H1 (cell line): ENCODE measurements around the gene EIF3B. TPM values are rescaled to one million over a fixed set of nuclear protein-coding genes. Genes with fewer than 3 reads are reported as not detected.

Experiments
- CTCF ChIA-PET: fragments of 300-600 bp; sonication (Branson Sonifier 250); formaldehyde crosslinking; loops from one replicate; lab custom pipeline; 2021; ENCODE audit not compliant: partially characterized antibody; lab: Charles Lee
- POLR2A ChIA-PET: fragments of 300-600 bp; sonication (Branson Sonifier 250); formaldehyde crosslinking; loops from one replicate; lab custom pipeline; 2021; ENCODE audit warnings: inconsistent platforms; ENCODE audit not compliant: partially characterized antibody; lab: Charles Lee
- DNase-seq, 2 experiments: peaks; one replicate each; pipeline versions ENCODE4 v3.0.0 to v3.0.0-alpha.2; 2010 to 2022; ENCODE audit warnings: low spot score in 2 of 2, low read depth in 1 of 2, mixed read lengths in 1 of 2
- FAIRE-seq: peaks from 2 replicates; lab custom pipeline; 2011; peaks lifted over from hg19 to GRCh38; lab: Jason Lieb, UNC
- H2AFZ ChIP-seq: 2 replicates; pipeline ENCODE4 v1.8.1; 2012; ENCODE audit warnings: low read length, inconsistent platforms
- H2AK5ac ChIP-seq: 2 replicates; pipeline ENCODE4 v1.6.1; 2013; ENCODE audit warnings: low read depth, low read length
- H2BK120ac ChIP-seq: replicated peaks from 2 replicates; pipeline ENCODE3; 2013; ENCODE audit warnings: low read depth, low read length, inconsistent platforms
- H2BK12ac ChIP-seq: 2 replicates; pipeline ENCODE4 v1.6.1; 2013; ENCODE audit warnings: low read depth, low read length
- H2BK15ac ChIP-seq: 2 replicates; pipeline ENCODE4 v1.6.1; 2013; ENCODE audit warnings: low read length
- H2BK20ac ChIP-seq: 2 replicates; pipeline ENCODE4 v1.6.1; 2013; ENCODE audit warnings: low read length
- H2BK5ac ChIP-seq: 2 replicates; pipeline ENCODE4 v1.6.1; 2013; ENCODE audit warnings: low read depth, low read length
- H3K14ac ChIP-seq: 2 replicates; pipeline ENCODE4 v1.6.1; 2013; ENCODE audit warnings: inconsistent platforms; ENCODE audit not compliant: insufficient read length
- H3K18ac ChIP-seq: 2 replicates; pipeline ENCODE4 v1.6.1; 2013; ENCODE audit warnings: low read length; ENCODE audit errors: extremely low read depth
- H3K23ac ChIP-seq: 2 replicates; pipeline ENCODE4 v1.6.1; 2013; ENCODE audit warnings: inconsistent platforms; ENCODE audit not compliant: insufficient read length
- H3K23me2 ChIP-seq: 2 replicates; pipeline ENCODE4 v1.6.1; 2013; ENCODE audit warnings: low read depth, low read length
- H3K27ac ChIP-seq: 2 replicates; pipeline ENCODE4 v1.6.1; 2011; ENCODE audit warnings: low read depth, low read length, inconsistent platforms
- H3K27me3 ChIP-seq, 4 experiments: replicated peaks in 1 of 4; 1 replicate in 1 of 4; 2 replicates in 3 of 4; pipeline versions ENCODE4 v1.6.1 to v1.8.1; 2011 to 2013; ENCODE audit warnings: low read length in 3 of 4, mild to moderate bottlenecking in 3 of 4, inconsistent platforms in 2 of 4, mixed read lengths in 2 of 4, moderate library complexity in 1 of 4; ENCODE audit not compliant: control insufficient read depth in 3 of 4, insufficient read depth in 3 of 4; ENCODE audit errors: extremely low read depth in 1 of 4
- H3K36me3 ChIP-seq, 4 experiments: 2 replicates each; pipeline versions ENCODE4 v1.6.1 to v1.8.1; 2011 to 2013; ENCODE audit warnings: mild to moderate bottlenecking in 4 of 4, low read length in 3 of 4, moderate library complexity in 2 of 4, control low read depth in 1 of 4, inconsistent platforms in 1 of 4; ENCODE audit not compliant: insufficient read depth in 4 of 4, control insufficient read depth in 2 of 4
- H3K4ac ChIP-seq: replicated peaks from 2 replicates; pipeline ENCODE3; 2013; ENCODE audit warnings: low read length, low read depth, mixed read lengths, inconsistent platforms; ENCODE audit not compliant: insufficient read length
- H3K4me1 ChIP-seq, 4 experiments: replicated peaks in 1 of 4; 1 replicate in 1 of 4; 2 replicates in 3 of 4; pipeline versions ENCODE4 v1.6.1 to v1.8.1; 2011 to 2013; ENCODE audit warnings: low read length in 3 of 4, inconsistent platforms in 2 of 4, mixed read lengths in 1 of 4; ENCODE audit not compliant: insufficient read depth in 4 of 4, control insufficient read depth in 3 of 4
- H3K4me2 ChIP-seq, 2 experiments: 2 replicates each; pipeline versions ENCODE4 v1.6.1 to v1.8.1; 2011 to 2013; ENCODE audit warnings: low read depth in 2 of 2, low read length in 2 of 2, control low read depth in 1 of 2, inconsistent platforms in 1 of 2, mild to moderate bottlenecking in 1 of 2; ENCODE audit not compliant: insufficient read depth in 1 of 2
- H3K4me3 ChIP-seq, 4 experiments: fragments of 200-600, 300-600 bp in 1 of 4; sonication (generic), shearing (Covaris generic), sonication (Bioruptor Twin) in 1 of 4; 2 replicates each; pipeline versions ENCODE4 v1.5.1 to v1.8.1; 2011 to 2016; ENCODE audit warnings: low read length in 4 of 4, low read depth in 3 of 4, control low read depth in 2 of 4, inconsistent platforms in 2 of 4, mild to moderate bottlenecking in 2 of 4, mixed read lengths in 1 of 4, moderate library complexity in 1 of 4; ENCODE audit not compliant: insufficient read depth in 2 of 4; ENCODE audit errors: extremely low read depth in 1 of 4
- H3K56ac ChIP-seq: replicated peaks from 2 replicates; pipeline ENCODE3; 2013; ENCODE audit warnings: low read depth, mild to moderate bottlenecking, mixed read lengths, low read length, inconsistent platforms; ENCODE audit not compliant: insufficient read length
- H3K79me1 ChIP-seq: 2 replicates; pipeline ENCODE4 v1.6.1; 2013; ENCODE audit warnings: low read depth, low read length, control low read depth
- H3K79me2 ChIP-seq, 2 experiments: 2 replicates each; pipeline versions ENCODE4 v1.6.1 to v1.8.1; 2012 to 2013; ENCODE audit warnings: low read length in 2 of 2, mild to moderate bottlenecking in 2 of 2, inconsistent platforms in 1 of 2; ENCODE audit not compliant: insufficient read depth in 2 of 2, control insufficient read depth in 1 of 2
- H3K9ac ChIP-seq, 4 experiments: replicated peaks in 1 of 4; 1 replicate in 1 of 4; 2 replicates in 3 of 4; pipeline versions ENCODE4 v1.6.1 to v1.8.1; 2011 to 2013; ENCODE audit warnings: low read depth in 3 of 4, low read length in 3 of 4, control low read depth in 2 of 4, mild to moderate bottlenecking in 2 of 4, moderate library complexity in 2 of 4, inconsistent platforms in 1 of 4; ENCODE audit errors: extremely low read depth in 1 of 4
- H3K9me3 ChIP-seq, 2 experiments: 2 replicates each; pipeline versions ENCODE4 v1.6.1 to v1.8.1; 2012 to 2013; ENCODE audit warnings: mild to moderate bottlenecking in 2 of 2, moderate library complexity in 2 of 2, control low read depth in 1 of 2, inconsistent platforms in 1 of 2, low read depth in 1 of 2, low read length in 1 of 2, mixed read lengths in 1 of 2; ENCODE audit not compliant: insufficient read depth in 2 of 2
- H4K20me1 ChIP-seq, 2 experiments: replicated peaks in 1 of 2; 2 replicates each; pipeline versions ENCODE3 to v1.8.1; 2011 to 2013; ENCODE audit warnings: inconsistent platforms in 2 of 2, low read length in 2 of 2, mild to moderate bottlenecking in 1 of 2; ENCODE audit not compliant: insufficient read depth in 2 of 2, control insufficient read depth in 1 of 2
- H4K5ac ChIP-seq: 2 replicates; pipeline ENCODE4 v1.6.1; 2013; ENCODE audit warnings: low read length, low read depth, mixed read lengths, inconsistent platforms; ENCODE audit not compliant: insufficient read length
- H4K8ac ChIP-seq: 2 replicates; pipeline ENCODE4 v1.8.0; 2013; ENCODE audit warnings: mild to moderate bottlenecking, moderate library complexity, low read length, inconsistent platforms; ENCODE audit not compliant: insufficient read depth; ENCODE audit errors: extremely low read depth
- H4K91ac ChIP-seq: replicated peaks from 2 replicates; pipeline ENCODE3; 2013; ENCODE audit warnings: low read length, mixed read lengths, inconsistent platforms; ENCODE audit not compliant: insufficient read length
- CHD1 ChIP-seq: IDR thresholded peaks from 2 replicates; pipeline ENCODE4 v1.6.1; 2012; ENCODE audit warnings: low read depth, low read length, improper control_type of control experiment
- POLR2AphosphoS5 ChIP-seq: IDR thresholded peaks from 2 replicates; pipeline ENCODE4 v1.6.1; 2011; ENCODE audit warnings: low read depth, low read length
- RAD21 ChIP-seq, 2 experiments: IDR thresholded peaks in 1 of 2; conservative IDR thresholded peaks in 1 of 2; 2 replicates each; pipeline ENCODE4 v1.6.1; 2011; ENCODE audit warnings: low read depth in 2 of 2, low read length in 2 of 2, improper control_type of control experiment in 1 of 2, inconsistent platforms in 1 of 2, mild to moderate bottlenecking in 1 of 2, moderate library complexity in 1 of 2
- YY1 ChIP-seq: IDR thresholded peaks from 2 replicates; pipeline ENCODE4 v1.6.1; 2011; ENCODE audit warnings: low read depth, mild to moderate bottlenecking, low read length
- WGBS, 2 experiments: shearing (Covaris generic) in 1 of 2; methylation state at CpG; one replicate each; pipeline versions ENCODE4 v1.1.6 to v1.1.7; 2013 to 2015; ENCODE audit warnings: low lambda C conversion rate in 2 of 2, mixed read lengths in 2 of 2, inconsistent platforms in 1 of 2, low coverage in 1 of 2, missing lambda C conversion rate in 1 of 2; ENCODE audit not compliant: insufficient replicate concordance in 2 of 2, insufficient coverage in 1 of 2, insufficient read length in 1 of 2; ENCODE audit errors: extremely low coverage in 1 of 2, missing lambda C conversion rate in 1 of 2; 5-methylcytosine and 5-hydroxymethylcytosine counted together
- polyA plus RNA-seq, 7 experiments: library from polyadenylated mRNA; depleted of rRNA in 3 of 7; stranded (reverse) in 5 of 7; unstranded in 2 of 7; fragments of >200 nt in 5 of 7; fragments of 200-250 nt in 2 of 7; gene quantifications; 1 replicate in 5 of 7; 2 replicates in 1 of 7; 4 replicates in 1 of 7; pipeline versions ENCODE4 v1.2.1 to v1.2.3, GENCODE V29; 2011 to 2013; ENCODE audit warnings: missing spikeins in 2 of 7, mixed read lengths in 2 of 7
- total RNA-seq: library from RNA; stranded (reverse); fragmentation: NEBNext Ultra II Directional; extraction: Animal tissue kit (Norgen Biotek cat#: 25700); gene quantifications from 2 replicates; pipeline ENCODE4 v1.2.1, GENCODE V29; 2021

The EIF3B gene
- total and polyA plus RNA-seq, 2 of the 8 experiments (the other 6 are each of a cell fraction or from before 2014, with no cell fraction given) = 167 to 316 TPM

DNA sequence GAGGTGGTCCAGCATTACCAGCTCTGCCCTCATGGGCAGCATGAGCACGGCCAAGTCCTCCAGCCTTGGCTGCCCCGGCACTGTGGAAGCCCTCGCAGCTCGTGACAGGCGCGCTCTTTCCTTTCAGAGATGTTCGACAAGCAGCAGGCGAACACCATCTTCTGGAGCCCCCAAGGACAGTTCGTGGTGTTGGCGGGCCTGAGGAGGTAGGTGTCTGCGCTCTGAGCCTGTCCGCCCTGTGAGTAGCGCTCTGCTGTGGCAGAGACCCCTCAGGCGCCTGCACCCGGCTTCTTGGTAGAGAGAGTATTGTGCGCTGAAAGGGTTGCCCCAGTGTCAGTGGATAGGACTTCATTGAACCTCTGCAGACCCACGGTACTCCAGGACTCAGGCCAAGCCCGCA lies 19.8 kb downstream of the EIF3B start:
- Histone ChIP-seq H3K27me3 (no peaks in the 10 kb centered on the region; a peak in 1 of 7 replicates), H3K4ac (no peak overlapping the region), H3K4me1 (no peaks in the 10 kb centered on the region), H3K36me3 (peaks cover 69 to 88% (median 82%) of the 10 kb centered on the region in 4 experiments), H2AK5ac (no peak overlapping the region), H3K27ac (no peak overlapping the region), H4K91ac (no peak overlapping the region), H2BK20ac (no peak overlapping the region), H4K5ac (no peak overlapping the region), H3K79me1 (peaks cover 13% of the 10 kb centered on the region), H2AFZ (no peak overlapping the region), H2BK120ac (no peak overlapping the region), H4K8ac (no peak overlapping the region), H3K23ac (no peak overlapping the region), H3K56ac (no peak overlapping the region), H4K20me1 (peaks cover 25 to 42% of the 10 kb centered on the region in 2 experiments), H3K9me3 (no peaks in the 10 kb centered on the region), H3K23me2 (no peaks in the 10 kb centered on the region), H3K79me2 (peaks cover 0 to 53% of the 10 kb centered on the region in 2 experiments; a peak in 2 of 4 replicates), H3K18ac (no peak overlapping the region), H3K9ac (no peak overlapping the region), H2BK12ac (no peak overlapping the region), H2BK5ac (no peak overlapping the region), H3K14ac (no peak overlapping the region), H3K4me2 (no peak overlapping the region), H3K4me3 (no peak overlapping the region), H2BK15ac (no peak overlapping the region)
- DNase-seq = no peak
- CTCF ChIA-PET = interaction anchor here (0.9 to 4.9 kb wide), 3 partner anchors 10 to 76 kb away, joined by 3 to 34 read pairs (median 3); no protein-coding TSS in a partner anchor
- WGBS, 2 experiments = 94% methylated on average over 18 of the region's 18 CpGs; no CpG with 5 or more reads in 1 of the 2 experiments
- POLR2A ChIA-PET = interaction anchor here (1.1 to 12.3 kb wide), 3 partner anchors 8 to 20 kb away, joined by 3 to 69 read pairs (median 38); partner anchors contain the start of gene EIF3B
- no peak for FAIRE-seq
- TF ChIP-seq CHD1 (no peak), YY1 (no peak), POLR2AphosphoS5 (no peak), RAD21 (IDR thresholded peaks at IDR 0.05 in 1 of 2, conservative IDR thresholded peaks at IDR 0.05 in 1 of 2; ENCODE audit: low read depth in 2 of 2, low read length in 2 of 2) (no peak)
- TF ChIP-seq, all 59 proteins: peak for 0
